Measurements from ENCODE around the gene BRMS1.

Gene BRMS1

DNA sequence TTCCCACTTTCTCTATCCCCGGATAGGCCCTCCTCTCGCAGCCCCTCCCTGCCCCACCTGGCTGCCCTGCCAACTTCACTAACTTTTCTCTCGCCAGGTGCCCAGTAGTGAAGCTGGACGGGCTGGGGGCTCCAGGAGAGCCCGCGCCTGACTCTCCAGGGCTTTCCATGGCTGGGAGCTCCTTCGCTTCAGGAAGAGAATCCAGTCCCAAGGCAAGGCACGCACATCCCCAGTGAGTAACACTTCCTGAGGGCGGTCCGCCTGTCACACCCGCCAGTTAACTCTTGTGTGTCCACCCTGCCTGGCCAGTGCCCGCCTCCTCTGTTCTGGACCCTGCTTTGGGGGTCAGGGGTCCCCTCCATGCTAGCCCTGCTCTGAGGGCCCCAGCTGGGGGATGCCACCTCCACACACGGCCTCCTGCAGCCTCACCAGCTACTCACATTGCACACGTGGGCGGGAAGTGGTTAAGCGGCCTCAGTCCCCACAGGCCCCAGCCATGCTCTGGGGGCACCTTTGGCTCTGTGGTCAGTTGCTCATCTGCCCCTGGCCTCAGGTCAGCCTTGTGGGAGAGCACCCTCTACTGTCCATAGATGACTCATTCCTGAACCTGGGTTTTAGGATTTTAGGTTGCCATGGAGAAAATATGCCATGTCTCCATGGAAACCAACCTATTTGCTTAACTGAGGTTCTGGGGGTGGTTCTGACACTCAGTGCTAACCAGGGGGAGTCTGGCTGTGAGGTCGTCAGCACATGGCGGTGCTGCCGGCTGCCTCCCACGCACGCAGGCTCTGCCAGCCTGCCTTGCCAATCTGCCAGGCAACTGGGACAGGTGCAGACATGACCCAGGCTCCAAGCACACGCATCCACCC is 8.4 kb downstream of the BRMS1 start, which contains the start of gene RIN1:
TSS of gene RIN1 (minus strand) at position 201 of the 869 bp plus-strand sequence. CDS start at position 169, 32 bp downstream.
- peak; percentile 19 for DNase-seq

DNA sequence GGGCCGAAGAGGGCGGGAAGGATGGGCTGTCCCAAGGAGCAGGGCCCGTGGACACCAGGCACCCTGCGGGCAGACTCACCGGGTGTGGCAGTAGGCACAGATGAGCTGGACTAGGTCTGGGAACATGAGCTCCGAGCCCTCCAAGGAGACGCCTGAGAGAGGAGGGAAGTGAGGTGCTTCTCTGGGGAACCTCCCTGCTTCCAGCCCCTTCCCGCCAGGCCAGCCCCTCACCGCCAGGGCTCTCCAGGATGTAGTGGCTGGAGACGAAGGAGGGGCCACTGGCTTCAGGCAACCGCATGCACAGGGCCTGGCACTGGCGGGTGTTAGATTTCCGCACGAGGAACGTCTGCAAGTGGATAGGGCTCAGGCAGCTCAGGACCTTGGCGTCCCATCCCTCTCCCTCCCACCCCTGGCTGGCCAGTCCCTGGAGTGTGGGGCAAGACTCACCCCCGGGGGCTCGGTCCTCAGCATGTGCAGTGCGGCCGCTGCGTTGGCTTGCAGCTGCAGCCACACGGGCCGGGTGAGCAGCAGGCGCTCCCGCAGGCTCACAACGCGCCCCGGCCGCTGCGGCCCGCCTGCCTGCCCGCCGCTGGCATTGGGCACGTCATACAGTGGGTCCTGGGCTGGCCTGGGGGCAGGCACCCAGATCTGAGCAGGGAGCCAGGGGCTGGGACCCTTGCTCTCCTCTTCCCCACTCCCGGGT is 9.2 kb downstream of the BRMS1 start:
- DNase-seq, result no peak

DNA sequence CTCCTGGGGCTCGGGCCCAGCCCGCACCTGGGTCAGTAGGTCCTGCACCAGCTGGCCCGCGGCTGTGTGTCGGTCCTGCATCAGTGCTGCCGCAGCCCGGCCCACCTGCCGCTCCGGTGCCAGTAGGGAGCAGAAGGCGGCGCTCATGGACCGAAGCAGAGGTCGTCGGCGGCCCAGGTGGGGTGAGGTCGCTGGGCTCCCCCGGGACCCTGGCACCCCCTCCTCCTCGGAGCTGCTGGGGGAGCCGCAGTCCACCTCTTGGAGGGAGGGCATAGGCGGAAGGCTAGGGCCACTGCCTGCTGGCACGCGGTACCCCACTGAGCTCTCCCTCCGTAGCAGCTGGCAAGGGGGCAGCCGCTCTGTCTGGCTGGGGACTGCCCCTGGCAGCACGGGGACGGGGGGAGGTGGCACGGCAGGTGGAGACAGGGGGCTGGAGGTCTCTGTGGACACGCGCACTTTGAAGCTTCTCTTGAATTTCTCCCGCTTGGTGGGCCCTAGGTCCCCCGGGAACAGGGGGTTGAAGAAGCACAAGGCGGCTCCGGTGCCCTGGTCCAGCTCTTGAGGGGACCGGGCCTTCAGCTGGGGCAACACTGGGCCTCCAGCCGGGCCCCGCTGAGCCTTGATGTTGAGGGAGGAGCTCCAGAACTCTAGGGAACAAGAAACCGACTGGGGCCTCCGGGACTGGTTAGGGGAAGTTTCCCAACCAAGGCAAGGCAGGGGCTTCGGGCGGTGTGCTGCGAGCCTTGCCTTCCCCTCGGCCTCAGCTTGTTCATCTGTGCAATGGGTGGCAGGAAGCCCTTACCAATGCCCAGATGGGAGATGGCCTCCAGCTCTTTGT is 10.1 kb downstream of the BRMS1 start:
- no peak for DNase-seq

DNA sequence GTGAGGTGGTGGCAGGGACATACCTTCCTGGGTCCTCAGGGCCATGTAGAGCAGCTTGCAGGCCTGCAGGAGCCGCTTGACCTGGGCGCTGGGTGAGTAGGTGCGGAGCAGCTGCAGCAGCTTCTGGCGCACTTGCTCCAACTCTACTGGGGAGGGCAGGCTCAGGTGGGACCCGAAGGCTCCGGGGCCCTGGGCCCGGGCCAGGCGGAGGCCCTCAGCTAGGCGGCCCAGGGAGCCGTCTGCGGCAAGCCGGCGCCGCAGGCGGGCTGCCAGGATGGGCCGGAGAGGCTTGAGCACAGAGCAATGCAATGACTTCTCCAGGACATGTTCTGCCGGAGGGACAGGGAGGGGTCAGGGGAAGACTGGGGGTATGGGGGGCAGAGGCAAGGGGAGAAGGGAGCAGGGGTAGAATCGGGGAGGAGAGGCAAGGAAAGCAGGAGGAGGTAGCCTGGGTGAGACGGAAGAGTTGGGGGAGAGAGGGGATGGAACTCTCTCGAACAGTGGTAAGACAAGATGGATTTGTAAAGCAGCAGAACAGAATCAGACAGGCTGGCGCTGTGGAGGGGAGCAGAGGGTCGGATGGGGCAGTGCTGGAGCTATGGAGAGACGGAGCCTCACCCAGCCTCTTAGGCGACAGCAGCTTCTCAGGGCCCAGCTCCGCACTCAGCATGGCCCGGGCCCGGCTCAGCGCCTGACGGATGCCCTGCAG is 10.9 kb downstream of the BRMS1 start:
- DNase-seq, result no peak

DNA sequence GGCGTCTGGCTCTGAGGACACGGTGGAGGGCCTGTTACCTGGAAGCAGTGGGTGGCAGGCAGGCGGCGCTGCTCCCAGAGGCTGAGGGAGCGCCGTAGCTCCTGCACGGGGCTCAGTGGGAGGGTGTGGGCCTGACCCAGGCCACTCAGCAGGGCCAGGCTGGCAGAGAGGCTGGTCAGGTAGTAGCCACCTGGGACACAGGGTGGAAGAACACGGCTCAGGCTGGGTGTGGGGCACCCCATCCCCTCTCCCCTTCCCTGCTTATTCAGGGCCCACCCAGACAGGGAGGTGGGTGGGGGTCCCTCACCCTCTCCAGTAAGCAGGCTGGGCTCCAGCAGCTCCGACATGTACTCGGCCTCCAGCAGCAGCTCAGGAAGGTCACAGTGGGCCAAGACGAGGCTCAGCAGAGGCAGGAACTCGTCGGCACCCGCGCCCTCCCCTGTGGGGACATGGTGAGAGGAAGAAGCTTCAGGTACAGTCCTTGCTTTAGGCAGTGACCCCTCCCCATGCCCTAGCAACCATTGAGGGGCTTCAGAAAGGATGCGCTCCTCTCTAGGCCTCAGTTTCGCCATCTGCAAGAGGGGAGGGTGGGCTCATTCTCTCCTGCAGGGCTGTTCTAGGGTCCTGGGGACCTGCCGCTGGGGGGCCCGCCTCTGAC is 11.6 kb downstream of the BRMS1 start:
- no peak for DNase-seq

DNA sequence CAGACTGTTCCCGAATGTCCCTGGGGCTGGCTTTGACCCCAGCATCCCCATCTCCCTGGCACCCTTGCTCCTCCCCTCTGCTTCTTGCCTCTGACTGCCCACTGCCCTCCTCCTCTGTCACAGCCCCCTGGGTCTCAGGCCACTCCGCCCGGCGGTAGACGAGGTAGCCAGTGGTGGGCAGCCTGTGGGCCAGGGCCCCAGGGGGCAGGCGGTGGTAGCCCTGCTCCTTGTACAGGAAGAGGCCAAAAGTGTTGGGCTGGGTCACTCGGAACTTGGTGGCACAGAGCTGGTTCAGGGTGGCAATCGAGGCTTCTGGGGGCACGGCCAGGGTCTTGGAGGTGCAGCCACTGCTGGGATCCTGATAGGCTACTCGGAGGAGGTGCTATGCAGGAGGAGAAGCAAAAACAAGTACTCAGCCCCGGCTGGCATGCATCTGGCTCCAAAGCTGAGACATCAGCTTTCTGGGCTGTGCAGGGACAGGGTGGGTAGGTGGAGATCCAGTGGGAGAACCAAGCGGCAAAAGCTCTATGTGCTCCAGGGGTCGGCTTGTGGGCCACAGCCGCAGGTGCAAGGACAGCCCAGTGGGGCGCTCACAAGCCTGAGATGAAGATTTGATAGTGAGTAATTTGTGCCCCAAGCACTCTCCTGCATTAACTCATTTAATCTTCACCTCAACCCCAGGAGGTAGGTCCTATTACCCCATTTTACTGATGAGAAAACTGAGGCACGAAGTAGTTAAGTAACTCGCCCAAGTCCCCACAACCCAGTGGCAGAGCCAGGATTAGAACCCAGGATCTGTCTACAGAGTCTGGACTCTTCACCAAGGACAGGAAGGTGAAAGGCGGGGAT is 12.3 kb downstream of the BRMS1 start:
- DNase-seq, result no peak

DNA sequence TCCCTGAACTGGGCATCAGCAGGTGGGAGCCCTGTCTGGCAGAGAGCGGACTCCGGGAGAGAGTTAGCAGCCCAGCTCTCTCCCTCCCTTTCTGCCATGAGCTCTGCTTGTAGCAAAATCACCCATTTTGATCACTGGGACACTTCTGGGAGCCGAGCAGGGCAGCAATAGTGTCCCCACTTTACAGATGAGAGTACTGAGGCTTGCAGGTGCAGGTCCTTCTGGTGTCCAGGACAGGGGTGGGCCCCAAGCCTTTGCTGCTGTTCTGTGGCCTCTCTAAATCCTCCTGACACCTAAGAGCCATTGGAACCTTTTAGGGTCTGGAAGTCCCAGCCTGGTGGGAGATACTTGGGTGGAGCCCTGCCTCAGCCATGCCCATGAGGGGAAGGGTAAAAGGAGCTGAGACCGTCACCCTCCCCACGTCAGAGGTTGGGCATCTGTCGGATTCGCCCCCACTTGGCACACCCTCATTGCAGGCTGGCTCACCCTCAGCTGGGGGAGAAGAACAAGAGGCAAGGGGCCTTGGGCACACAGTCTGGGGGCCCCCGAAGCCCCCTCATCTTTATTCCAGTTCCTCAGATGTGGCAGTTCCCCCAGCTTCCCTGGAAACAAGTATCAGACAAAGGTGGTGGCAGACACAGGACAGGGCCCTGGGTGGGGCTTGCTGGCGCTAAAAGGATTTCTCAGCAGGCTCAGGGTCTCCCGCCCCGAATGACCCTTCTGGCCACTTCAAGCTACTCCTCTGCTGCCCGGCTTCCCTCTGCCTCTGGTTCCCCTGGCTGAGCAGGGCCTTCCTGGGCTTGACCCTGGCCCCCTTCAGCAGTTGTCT is 13.1 kb downstream of the BRMS1 start:
- DNase-seq, result no peak

DNA sequence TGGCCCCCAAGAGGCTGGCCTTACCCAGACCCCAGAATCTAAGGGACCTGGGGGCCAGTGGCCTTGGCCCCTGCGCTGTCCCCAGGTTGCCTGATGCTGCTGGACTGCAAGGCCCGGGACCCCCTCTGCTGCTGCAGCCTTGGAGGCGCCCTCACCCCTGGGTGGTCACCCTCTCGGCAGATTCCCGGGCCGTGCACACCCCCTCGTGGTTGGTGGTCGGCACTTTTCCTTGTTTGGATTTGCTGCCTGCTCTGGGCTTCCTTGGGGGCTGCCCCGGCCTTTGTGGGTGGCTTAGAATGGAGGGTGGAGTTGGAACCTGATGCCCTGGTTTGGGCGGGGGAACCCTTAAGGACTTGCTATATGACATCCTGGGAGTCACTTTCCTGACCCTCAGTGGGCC is 14.0 kb downstream of the BRMS1 start:
- no peak for DNase-seq

DNA sequence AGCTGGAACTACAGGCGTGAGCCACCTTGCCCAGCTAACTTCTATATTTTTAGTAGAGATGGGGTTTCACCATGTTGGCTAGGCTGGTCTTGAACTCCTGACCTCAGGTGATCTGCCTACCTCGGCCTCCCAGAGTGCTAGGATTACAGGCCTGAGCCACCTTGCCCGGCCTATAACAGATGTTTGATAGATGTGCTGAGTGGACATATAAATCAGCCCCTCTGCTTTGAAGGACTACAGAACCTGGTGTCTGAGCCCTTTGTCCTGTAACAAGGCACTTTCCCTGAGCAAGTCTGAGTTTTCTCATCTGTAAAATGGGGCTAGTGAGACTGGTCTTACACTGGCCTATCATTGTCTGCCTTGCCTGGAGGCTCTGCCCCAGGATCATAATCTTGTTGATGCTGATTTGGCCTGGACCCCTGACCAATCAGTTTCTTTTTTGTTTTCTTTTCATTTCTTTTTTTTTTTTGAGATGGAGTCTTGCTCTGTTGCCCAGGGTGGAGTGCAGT is 15.7 kb downstream of the BRMS1 start:
- no peak for DNase-seq

DNA sequence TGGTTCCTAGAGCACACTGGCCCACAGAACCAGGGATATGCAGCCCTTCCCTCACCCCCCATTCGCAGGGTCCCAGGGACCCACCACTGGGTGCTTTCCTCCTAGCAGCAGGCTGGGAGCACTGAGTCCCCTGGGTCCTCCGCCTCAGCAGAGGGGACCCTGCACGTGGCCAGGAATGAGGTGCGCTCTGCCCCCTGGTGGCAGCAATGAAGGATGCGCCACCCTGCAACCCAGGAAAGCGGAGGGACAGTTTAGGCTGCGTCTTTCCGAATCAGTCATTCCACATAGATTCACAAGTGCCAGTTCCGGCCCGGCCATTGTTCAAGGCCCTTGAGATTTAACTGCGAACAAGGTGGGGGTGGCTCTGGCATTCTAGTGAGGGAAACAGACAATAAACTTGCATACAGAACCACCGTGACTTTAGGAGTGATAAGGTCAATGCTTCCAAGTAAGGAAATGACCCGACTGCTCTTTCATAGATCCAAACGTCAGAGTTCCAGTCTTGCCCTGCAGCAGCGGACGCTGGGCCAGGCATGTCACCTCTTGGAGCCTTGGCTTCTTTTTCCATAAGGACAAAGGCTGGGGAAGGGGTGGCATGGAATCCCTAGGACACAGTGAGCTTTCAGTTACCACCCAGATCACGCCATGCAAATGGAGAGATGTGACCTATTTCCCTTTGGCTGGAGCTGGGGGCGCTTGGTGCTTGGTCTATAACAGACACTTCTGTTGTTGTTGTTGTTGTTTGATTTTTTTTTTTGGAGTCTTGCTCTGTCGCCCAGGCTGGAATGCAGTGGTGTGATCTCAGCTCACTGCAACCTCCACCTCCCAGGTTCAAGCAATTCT is 16.4 kb downstream of the BRMS1 start:
- peak; percentile 85 for DNase-seq

DNA sequence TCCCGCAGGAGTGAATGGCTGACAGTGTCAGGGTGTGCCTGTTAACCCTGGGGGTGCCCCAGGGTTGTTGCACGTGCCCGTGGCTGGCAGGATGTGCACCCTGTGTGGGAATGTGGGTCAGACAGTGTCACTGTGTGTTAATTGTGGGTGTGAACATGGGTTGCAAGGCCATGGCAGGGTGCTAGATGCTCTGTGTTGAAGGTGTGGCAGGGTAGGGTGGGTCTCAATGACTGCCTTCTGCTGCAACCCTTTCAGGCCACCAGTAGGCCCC is 16.9 kb downstream of the BRMS1 start:
- DNase-seq, result no peak

DNA sequence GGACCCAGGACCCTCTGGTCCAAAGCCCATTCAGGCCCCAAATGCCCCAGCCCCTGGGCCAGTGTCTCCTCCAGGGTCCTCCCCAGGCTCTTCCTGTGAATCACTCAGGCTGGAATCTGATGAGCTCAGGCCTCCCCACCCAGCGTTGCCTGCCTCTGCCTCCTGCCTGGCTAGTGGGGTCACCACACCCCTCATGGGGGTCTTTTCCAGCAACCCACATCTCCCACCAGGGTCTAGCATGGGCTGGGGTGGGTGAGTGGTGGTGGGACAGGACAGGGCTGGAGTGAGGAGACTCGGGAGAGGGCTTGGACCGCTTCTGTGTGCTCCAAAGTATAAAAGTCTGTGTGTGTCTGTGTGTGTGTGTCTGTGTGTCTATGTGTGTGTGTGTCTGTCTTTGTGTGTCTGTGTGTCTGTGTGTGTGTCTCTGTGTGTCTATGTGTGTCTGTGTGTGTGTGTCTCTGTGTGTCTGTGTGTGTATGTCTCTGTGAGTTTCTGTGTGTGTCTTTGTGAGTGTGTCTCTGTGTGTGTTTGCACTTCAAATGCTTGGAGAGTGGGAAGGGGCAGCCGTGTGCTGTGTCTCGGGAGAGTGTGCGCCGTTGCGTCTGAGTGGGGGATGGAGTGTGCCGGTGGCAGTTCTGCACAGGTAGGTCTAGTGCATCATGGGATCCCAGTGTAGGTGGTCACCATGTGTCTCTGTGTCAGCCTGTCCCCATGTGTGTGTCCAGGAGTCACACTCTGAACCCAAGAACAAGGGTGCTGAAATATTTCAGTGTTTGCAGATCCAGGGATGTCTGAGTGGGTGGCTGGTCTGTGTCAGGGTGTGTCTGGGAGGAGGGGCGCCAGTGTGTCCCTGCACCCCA is 17.5 kb downstream of the BRMS1 start:
- no peak for DNase-seq

DNA sequence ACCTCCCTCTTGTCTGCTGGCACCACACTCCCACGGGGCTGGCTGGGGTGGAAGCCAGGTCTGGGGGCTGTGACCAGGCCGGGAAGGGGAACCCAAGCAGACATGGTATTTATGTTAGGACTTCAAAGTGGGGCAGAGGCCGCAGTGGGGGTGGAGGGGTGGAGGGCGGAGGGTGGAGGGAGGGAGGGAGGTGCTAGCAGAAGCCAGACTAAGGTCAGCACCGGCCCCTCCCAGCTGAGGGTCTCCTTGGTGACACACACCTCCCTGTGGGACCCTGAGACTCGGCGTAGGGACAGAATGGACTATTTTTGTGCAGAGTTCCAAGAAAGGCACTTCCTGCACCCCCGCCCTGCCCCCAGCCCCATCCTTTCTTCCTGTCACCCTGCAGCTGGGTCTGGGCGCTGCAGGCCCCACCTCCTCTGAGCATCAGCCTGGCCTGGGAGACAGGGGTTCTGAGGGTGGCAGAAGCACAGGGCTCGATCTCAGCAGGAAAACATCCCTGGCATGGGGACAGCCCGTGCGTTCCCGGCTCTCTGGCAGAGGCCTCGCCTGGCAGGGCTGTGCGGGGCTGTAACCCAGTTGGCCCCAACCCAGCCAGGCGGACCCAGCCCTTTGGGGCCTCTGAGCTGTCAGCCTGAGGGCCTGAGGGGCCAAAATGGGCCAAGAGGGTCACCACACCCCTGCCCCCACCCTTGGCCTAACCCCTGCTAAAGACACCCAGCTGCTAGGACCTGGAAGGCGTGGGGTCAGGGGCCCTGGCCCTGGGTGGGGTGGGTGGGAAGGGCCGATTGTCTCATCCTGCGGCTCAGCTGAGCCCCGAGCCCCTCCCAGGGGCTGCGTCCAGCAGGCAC is 18.4 kb downstream of the BRMS1 start:
- DNase-seq, result no peak

DNA sequence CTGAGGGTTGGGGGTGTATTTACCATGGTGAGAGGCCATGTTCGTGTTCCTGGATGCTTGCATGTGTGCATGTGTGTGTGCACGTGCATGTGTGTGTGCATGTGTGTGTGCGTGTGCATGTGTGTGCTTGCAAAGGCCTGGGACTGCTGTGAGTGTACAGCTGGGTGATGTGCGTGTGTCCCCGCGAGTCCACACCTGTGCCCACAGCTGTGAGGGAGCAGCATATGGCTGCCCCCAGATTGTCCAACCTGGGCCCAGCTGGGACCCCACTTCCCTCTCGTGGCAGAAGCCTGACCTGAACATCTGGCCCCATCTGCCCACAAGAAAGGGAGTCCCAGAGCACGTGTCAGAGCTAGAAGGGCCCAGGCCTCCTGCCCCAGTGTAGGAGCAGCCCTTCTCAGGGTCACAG is 19.6 kb downstream of the BRMS1 start:
- peak; percentile 38 for DNase-seq

DNA sequence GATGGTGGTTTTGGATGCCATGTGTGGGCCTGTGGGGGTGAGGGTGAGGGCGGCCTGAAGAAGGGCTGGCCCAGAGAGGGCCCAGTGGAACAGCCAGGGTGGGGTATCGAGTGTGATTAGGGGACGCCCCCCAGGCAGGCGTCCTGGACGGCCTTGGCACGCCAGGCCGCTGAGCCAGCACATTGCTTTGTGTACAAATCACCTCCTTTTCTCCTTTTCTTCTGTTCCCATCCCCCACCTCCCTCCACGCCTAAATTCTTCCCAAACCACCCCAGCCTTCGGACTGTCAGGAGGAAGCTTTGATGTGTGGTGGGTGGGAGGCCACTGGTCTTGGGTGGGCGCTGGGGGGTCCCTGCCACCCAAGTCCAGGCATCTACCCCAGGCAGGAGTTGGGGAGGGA is 20.2 kb downstream of the BRMS1 start:
- no peak for DNase-seq

DNA sequence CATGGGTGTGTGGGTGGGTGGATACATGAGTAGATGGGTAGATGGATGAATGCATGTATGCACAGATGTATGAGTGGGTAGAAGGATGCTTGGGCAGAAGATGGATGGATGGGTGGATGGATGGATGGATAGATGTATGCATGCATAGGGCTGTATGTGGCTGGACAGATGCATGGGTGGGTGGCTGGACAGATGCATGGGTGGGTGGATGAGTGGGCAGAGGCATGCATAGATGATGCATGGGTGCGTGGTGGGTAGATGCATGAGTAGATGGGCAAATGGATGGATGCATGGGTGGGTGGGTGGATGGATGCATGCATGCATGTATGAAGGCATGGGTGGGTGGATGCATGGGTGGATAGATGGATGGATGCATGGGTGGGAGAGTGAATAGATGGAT is 21.2 kb downstream of the BRMS1 start:
- no peak for DNase-seq

DNA sequence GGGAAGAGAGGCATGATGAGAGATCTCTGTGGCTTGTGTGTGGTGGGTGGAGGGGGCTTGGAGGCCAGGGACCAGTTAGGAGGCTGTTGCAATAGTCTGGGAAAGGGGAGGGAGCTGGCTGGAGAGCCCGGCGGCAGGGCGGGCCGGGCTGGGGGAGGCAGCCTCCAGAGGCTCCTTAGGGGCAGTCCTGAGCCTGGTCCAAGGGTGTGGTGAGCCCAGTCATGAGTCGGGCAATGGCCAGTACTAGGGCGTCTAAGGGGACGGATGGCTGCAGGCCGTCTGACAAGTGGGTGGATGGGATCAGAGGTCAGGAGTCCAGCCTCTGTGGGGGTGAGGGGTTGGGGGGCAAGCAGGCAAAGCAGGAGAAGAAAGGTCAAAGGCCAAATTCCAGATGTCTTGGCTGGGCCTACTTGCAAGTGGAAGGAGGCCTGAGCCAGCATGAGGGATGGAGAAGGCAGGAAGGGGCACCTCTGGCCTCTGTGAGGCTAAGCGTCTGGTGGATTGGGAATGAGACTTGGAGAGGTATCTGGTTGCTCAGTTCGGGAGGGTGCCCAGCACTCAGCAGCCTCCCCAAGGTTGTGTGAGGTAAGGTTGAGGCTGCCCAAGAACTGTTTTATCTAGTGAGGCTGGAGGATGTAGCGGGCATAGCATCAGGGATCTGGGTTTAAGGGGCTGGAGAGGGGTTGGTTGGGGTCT is 22.0 kb downstream of the BRMS1 start:
- DNase-seq, result no peak
